ENCODE measurements around the gene TBC1D22A. TPM values are rescaled to one million over a fixed set of nuclear protein-coding genes. Genes with fewer than 3 reads are reported as not detected.

The TBC1D22A gene
- total and polyA plus RNA-seq, 2 experiments from 2014 or later, result 15.3 to 19.8 TPM

- Histone ChIP-seq H3K9me2 (replicated peaks; ENCODE audit: insufficient read depth) (no peaks in the 10 kb centered on the region), H4K20me1 (ENCODE audit: insufficient read depth, poor library complexity, severe bottlenecking) (no peaks in the 10 kb centered on the region), H3K36me3 (replicated peaks; ENCODE audit: insufficient read depth, low read depth) (no peaks in the 10 kb centered on the region), H3K27ac (no peak overlapping the region), H3K4me3 (no peak overlapping the region), H3K4me1 (ENCODE audit: insufficient read depth) (no peaks in the 10 kb centered on the region), H3K9me3 (ENCODE audit: low read depth) (no peaks in the 10 kb centered on the region), H3K79me2 (no peaks in the 10 kb centered on the region), H2AFZ (no peak overlapping the region), H3K4me2 (no peak overlapping the region), H3K27me3 (no peaks in the 10 kb centered on the region)
- TF ChIP-seq EZH2phosphoT487 (IDR thresholded peaks at IDR 0.05; ENCODE audit: low read depth, severe bottlenecking, unreplicated experiment) (no peak), EZH2 (IDR thresholded peaks at IDR 0.05; ENCODE audit: borderline replicate concordance) (no peak)
- TF ChIP-seq, protein P1, sequence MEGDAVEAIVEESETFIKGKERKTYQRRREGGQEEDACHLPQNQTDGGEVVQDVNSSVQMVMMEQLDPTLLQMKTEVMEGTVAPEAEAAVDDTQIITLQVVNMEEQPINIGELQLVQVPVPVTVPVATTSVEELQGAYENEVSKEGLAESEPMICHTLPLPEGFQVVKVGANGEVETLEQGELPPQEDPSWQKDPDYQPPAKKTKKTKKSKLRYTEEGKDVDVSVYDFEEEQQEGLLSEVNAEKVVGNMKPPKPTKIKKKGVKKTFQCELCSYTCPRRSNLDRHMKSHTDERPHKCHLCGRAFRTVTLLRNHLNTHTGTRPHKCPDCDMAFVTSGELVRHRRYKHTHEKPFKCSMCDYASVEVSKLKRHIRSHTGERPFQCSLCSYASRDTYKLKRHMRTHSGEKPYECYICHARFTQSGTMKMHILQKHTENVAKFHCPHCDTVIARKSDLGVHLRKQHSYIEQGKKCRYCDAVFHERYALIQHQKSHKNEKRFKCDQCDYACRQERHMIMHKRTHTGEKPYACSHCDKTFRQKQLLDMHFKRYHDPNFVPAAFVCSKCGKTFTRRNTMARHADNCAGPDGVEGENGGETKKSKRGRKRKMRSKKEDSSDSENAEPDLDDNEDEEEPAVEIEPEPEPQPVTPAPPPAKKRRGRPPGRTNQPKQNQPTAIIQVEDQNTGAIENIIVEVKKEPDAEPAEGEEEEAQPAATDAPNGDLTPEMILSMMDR (IDR thresholded peaks at IDR 0.05; ENCODE audit: poor library complexity), result no peak
- WGBS (ENCODE audit: low lambda C conversion rate, missing lambda C conversion rate), result 95% methylated on average over 12 of the region's 12 CpGs
- no peak for DNase-seq (ENCODE audit: low spot score)
Measured at GRCh38 chr22:47136050-47136449, 373.6 kb downstream of the TBC1D22A start.

DNA sequence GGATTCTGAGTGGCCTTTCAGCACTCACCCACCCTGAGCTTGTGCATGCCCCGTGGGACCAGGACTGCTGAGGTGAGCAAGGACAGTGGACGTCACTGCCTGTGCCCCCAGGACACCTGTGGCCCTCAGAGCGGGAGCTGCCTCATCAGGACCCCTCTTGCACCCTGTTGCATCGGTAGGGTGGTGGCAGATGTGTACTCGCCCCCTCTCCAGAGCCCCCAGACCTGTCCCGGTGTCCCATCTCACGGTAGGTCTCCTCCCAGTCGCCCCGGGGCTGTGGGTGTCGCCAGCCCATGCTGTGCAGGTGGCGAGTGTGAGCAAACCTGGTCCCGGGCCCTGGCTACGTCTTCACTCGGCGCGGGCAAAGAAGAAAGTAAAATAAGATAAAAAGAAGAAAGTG is 374.2 kb downstream of the TBC1D22A start:
- no peaks in the 10 kb centered on the region for H3K79me2 ChIP-seq
- WGBS (ENCODE audit: low lambda C conversion rate, missing lambda C conversion rate), result 84% methylated on average over 16 of the region's 16 CpGs

GRCh38 chr22:47139013-47139789 is 376.8 kb downstream of the TBC1D22A start:
- 94% methylated on average over 30 of the region's 30 CpGs for WGBS (ENCODE audit: low lambda C conversion rate, missing lambda C conversion rate)
- no peaks in the 10 kb centered on the region for H4K20me1 ChIP-seq (ENCODE audit: insufficient read depth, poor library complexity, severe bottlenecking)

More for the DNA sequence above, 374.2 kb downstream of the TBC1D22A start:
- H3K4me2 ChIP-seq, result no peak overlapping the region
- H3K9me2 ChIP-seq (replicated peaks; ENCODE audit: insufficient read depth), result no peaks in the 10 kb centered on the region
- no peaks in the 10 kb centered on the region for H3K27me3 ChIP-seq
- no peaks in the 10 kb centered on the region for H3K9me3 ChIP-seq (ENCODE audit: low read depth)
- TF ChIP-seq EZH2 (IDR thresholded peaks at IDR 0.05; ENCODE audit: borderline replicate concordance) (no peak), EZH2phosphoT487 (IDR thresholded peaks at IDR 0.05; ENCODE audit: low read depth, severe bottlenecking, unreplicated experiment) (no peak)
- TF ChIP-seq, protein P1 (IDR thresholded peaks at IDR 0.05; ENCODE audit: poor library complexity), result no peak
- no peak overlapping the region for H2AFZ ChIP-seq
- H3K27ac ChIP-seq, result no peak overlapping the region
- no peaks in the 10 kb centered on the region for H3K36me3 ChIP-seq (replicated peaks; ENCODE audit: insufficient read depth, low read depth)
- H3K4me3 ChIP-seq, result no peak overlapping the region
- no peaks in the 10 kb centered on the region for H3K4me1 ChIP-seq (ENCODE audit: insufficient read depth)
- no peaks in the 10 kb centered on the region for H4K20me1 ChIP-seq (ENCODE audit: insufficient read depth, poor library complexity, severe bottlenecking)
- DNase-seq (ENCODE audit: low spot score), result no peak

More at GRCh38 chr22:47139013-47139789, 376.8 kb downstream of the TBC1D22A start:
- DNase-seq (ENCODE audit: low spot score), result no peak
- H3K4me2 ChIP-seq, result no peak overlapping the region
- no peak for TF ChIP-seq EZH2phosphoT487 (IDR thresholded peaks at IDR 0.05; ENCODE audit: low read depth, severe bottlenecking, unreplicated experiment)
- TF ChIP-seq, protein P1 (IDR thresholded peaks at IDR 0.05; ENCODE audit: poor library complexity), result no peak
- H3K79me2 ChIP-seq, result no peaks in the 10 kb centered on the region
- no peaks in the 10 kb centered on the region for H3K27me3 ChIP-seq
- H3K4me1 ChIP-seq (ENCODE audit: insufficient read depth), result no peaks in the 10 kb centered on the region
- no peaks in the 10 kb centered on the region for H3K9me3 ChIP-seq (ENCODE audit: low read depth)
- no peak overlapping the region for H3K4me3 ChIP-seq
- H2AFZ ChIP-seq, result no peak overlapping the region
- H3K27ac ChIP-seq, result no peak overlapping the region
- H3K9me2 ChIP-seq (replicated peaks; ENCODE audit: insufficient read depth), result no peaks in the 10 kb centered on the region
- H3K36me3 ChIP-seq (replicated peaks; ENCODE audit: insufficient read depth, low read depth), result no peaks in the 10 kb centered on the region
